Measurements from ENCODE around the gene ATP5MG. TPM values are rescaled to one million over a fixed set of nuclear protein-coding genes. Genes with fewer than 3 reads are reported as not detected.

The ATP5MG gene
- polyA plus RNA-seq, 2 of the 4 experiments (the other 2 are of a cell fraction), result 337 to 438 TPM

GRCh38 chr11:118401151-118401879 is at the start of gene ATP5MG (continued):
- TF ChIP-seq KDM1A (IDR thresholded peaks at IDR 0.05; ENCODE audit: low read depth), result no peak
- TF ChIP-seq FOSB (CRISPR knock-in tag; IDR thresholded peaks at IDR 0.05), result no peak
- TF ChIP-seq POLR2A (IDR thresholded peaks at IDR 0.05; ENCODE audit: low read length), result peak; percentile 64
- TF ChIP-seq ZC3H11A (IDR thresholded peaks at IDR 0.05), result no peak
- TF ChIP-seq MAX (IDR thresholded peaks at IDR 0.05), result peak; percentile 46; the same call in 1 of the 2 replicates
- peak; percentile 22; the same call in 1 of the 2 replicates for TF ChIP-seq MYC (IDR thresholded peaks at IDR 0.05; ENCODE audit: borderline replicate concordance, low read length)
- TF ChIP-seq RARB (CRISPR knock-in tag; IDR thresholded peaks at IDR 0.05), result no peak
- no peak for TF ChIP-seq RNF2 (IDR thresholded peaks at IDR 0.05; ENCODE audit: borderline replicate concordance, low read depth)
- TF ChIP-seq TFCP2L1 (CRISPR knock-in tag; IDR thresholded peaks at IDR 0.05), result no peak
- TF ChIP-seq NPAS2 (CRISPR knock-in tag; IDR thresholded peaks at IDR 0.05; ENCODE audit: borderline replicate concordance), result no peak
- no peak for TF ChIP-seq RCOR1 (IDR thresholded peaks at IDR 0.05; ENCODE audit: low read depth, low read length)
- 0 out of 3 replicates have a peak, but pooled peaks have one; percentile 5 for TF ChIP-seq SMC3 (IDR thresholded peaks at IDR 0.05)
- TF ChIP-seq ATOH8 (CRISPR knock-in tag; IDR thresholded peaks at IDR 0.05; ENCODE audit: low read depth), result no peak
- no peak for TF ChIP-seq ZNF302 (CRISPR knock-in tag; IDR thresholded peaks at IDR 0.05)

- 4% methylated on average over 4 of the region's 6 CpGs for WGBS (ENCODE audit: missing lambda C conversion rate)
- ATAC-seq, result no peak
- H3K4me2 ChIP-seq, result peak overlapping the region; percentile 42; the same call in 2 of the 3 replicates
- TF ChIP-seq EHF (CRISPR knock-in tag; IDR thresholded peaks at IDR 0.05) (no peak), ZC3H11A (IDR thresholded peaks at IDR 0.05) (no peak), SMC3 (IDR thresholded peaks at IDR 0.05) (peak; percentile 51), RAD21 (conservative IDR thresholded peaks at IDR 0.05 in 1 of 2, IDR thresholded peaks at IDR 0.05 in 1 of 2) (peak; percentile 38 to 55; a peak in 4 of 5 replicates), POLR2AphosphoS2 (conservative IDR thresholded peaks at IDR 0.05; ENCODE audit: low read length) (no peak), PBX3 (IDR thresholded peaks at IDR 0.05) (no peak), ZFP36 (IDR thresholded peaks at IDR 0.05; ENCODE audit: borderline replicate concordance, partially characterized antibody) (no peak), BHLHE40 (IDR thresholded peaks at IDR 0.05; ENCODE audit: low read depth, low read length) (no peak), RCOR1 (IDR thresholded peaks at IDR 0.05; ENCODE audit: low read depth, low read length) (no peak), HOXA7 (CRISPR knock-in tag; IDR thresholded peaks at IDR 0.05) (no peak), JUN (IDR thresholded peaks at IDR 0.05) (no peak), E2F6 (IDR thresholded peaks at IDR 0.05; ENCODE audit: borderline replicate concordance, low read depth) (no peak), CTCF (IDR thresholded peaks at IDR 0.05) (peak; percentile 51), CEBPB (IDR thresholded peaks at IDR 0.05) (no peak), HOXB13 (CRISPR knock-in tag; IDR thresholded peaks at IDR 0.05; ENCODE audit: low read depth) (no peak), POLR2A (IDR thresholded peaks at IDR 0.05; ENCODE audit: low read length) (no peak), ZSCAN20 (CRISPR knock-in tag; IDR thresholded peaks at IDR 0.05) (no peak)
- CTCF ChIA-PET, result interaction anchor here (0.6 to 2.8 kb wide), 15 partner anchors 10 to 328 kb away, joined by 3 to 18 read pairs (median 3); no protein-coding TSS in a partner anchor
- no peaks in the 10 kb centered on the region for H3K9me3 ChIP-seq
- no peaks in the 10 kb centered on the region for H3K4me1 ChIP-seq
- FAIRE-seq, result no peak
- no peak overlapping the region for H3K4me3 ChIP-seq
- no peak for DNase-seq (ENCODE audit: low read depth in 1 of 2, low spot score in 1 of 2)
- POLR2A ChIA-PET, result no interaction called here
- no peak overlapping the region for H3K27ac ChIP-seq
These were observed 48.2 kb upstream of the ATP5MG start for GRCh38 chr11:118353084-118353710.

All from A549 (cell line).